ENCODE data around the gene CAPN12. TPM values are rescaled to one million over a fixed set of nuclear protein-coding genes. Genes with fewer than 3 reads are reported as not detected.
A peak's percentile ranks its signal among the peaks of the same experiment; 100 is the strongest.

Gene CAPN12
- total and polyA plus RNA-seq, 4 donors: 0.69 to 2.8 (median 1.8) TPM

DNA sequence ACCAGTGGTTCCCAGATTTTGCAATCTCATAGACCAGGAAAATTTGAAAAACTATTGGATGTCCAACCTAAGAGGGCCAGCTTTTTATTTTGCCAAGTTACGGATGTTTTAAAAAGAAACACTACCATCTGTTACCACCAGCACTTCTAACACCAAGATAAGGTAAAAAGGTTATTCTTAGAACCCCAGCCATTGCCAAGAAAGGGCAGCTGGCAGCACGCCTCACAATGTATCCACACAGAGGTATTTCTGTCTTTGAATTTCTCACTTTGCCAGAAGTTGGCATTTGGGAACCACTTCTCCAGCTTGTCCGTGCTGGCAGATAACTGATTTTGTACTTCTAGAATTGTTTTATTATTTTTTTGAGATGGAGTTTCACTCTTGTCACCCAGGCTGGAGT lies 28.7 kb downstream of the CAPN12 start:
- peaks cover 95% of the 10 kb centered on the region for H3K36me3 ChIP-seq (ENCODE audit: control insufficient read depth, insufficient read depth, low read length)
- peaks cover 52% of the 10 kb centered on the region for H3K4me1 ChIP-seq (ENCODE audit: control insufficient read depth, insufficient read depth, low read length)
- no peaks in the 10 kb centered on the region for H3K9me3 ChIP-seq (ENCODE audit: control insufficient read depth, insufficient read depth, low read length)
- no peak overlapping the region for H3K27ac ChIP-seq (ENCODE audit: low read depth, low read length)
- WGBS (ENCODE audit: insufficient coverage): 88% methylated on average over 1 of the region's 3 CpGs
- no peak for DNase-seq (ENCODE audit: low read depth in 4 of 6, low spot score in 6 of 6)
- no peaks in the 10 kb centered on the region for H3K27me3 ChIP-seq (ENCODE audit: control insufficient read depth, insufficient read depth, low read length)
- no peak overlapping the region for H3K4me3 ChIP-seq (ENCODE audit: low read depth, low read length)

DNA sequence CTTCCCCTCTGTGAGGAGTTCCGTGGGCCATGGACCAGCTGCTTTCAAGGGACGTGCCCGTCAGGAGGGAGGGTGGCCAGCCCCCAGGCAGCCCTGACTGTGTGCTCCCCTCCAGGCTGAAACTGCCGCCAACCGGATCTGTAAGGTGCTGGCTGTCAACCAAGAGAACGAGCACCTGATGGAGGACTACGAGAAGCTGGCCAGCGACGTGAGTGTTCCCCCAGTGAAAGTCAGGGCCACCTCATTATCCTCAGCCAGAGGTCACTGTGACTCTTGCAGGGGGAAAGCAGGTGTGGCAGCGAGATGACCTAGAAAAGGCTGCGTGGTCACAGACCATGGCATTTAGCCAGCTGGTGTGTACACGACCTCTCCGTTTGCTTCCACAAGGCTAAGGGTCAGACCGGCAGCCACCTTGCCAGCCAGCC lies 29.9 kb downstream of the CAPN12 start:
- Histone ChIP-seq H3K36me3 (ENCODE audit: control insufficient read depth, insufficient read depth, low read length) (peaks cover 95% of the 10 kb centered on the region), H3K27ac (ENCODE audit: low read depth, low read length) (no peak overlapping the region), H3K9me3 (ENCODE audit: control insufficient read depth, insufficient read depth, low read length) (no peaks in the 10 kb centered on the region), H3K27me3 (ENCODE audit: control insufficient read depth, insufficient read depth, low read length) (no peaks in the 10 kb centered on the region), H3K4me3 (ENCODE audit: low read depth, low read length) (no peak overlapping the region), H3K4me1 (ENCODE audit: control insufficient read depth, insufficient read depth, low read length) (peaks cover 52% of the 10 kb centered on the region)
- DNase-seq (ENCODE audit: low read depth in 4 of 6, low spot score in 6 of 6): no peak
- 83% methylated on average over 14 of the region's 14 CpGs for WGBS (ENCODE audit: insufficient coverage)

DNA sequence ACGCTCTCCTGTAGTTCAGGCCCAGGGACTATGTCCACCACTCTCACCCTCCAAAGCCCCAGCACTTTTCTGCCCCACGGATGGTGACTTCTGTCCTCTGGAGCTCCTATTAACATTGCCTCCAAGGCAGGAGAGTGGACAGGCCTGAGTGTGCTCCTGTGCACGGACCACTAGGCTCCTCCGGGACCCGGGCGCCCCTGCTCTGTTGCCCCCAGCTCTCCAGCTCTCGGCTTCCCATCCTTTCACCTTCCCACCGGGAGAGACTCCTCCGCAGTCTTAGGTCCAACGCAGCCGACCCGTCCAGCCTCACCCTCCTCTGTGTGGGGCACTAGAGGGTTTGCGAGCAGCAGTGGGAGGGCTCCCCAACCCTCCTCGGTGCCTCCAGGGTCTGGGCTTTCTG lies 30.4 kb downstream of the CAPN12 start:
- Histone ChIP-seq H3K27me3 (ENCODE audit: control insufficient read depth, insufficient read depth, low read length) (no peaks in the 10 kb centered on the region), H3K4me1 (ENCODE audit: control insufficient read depth, insufficient read depth, low read length) (peaks cover 50% of the 10 kb centered on the region), H3K4me3 (ENCODE audit: low read depth, low read length) (no peak overlapping the region), H3K9me3 (ENCODE audit: control insufficient read depth, insufficient read depth, low read length) (no peaks in the 10 kb centered on the region), H3K27ac (ENCODE audit: low read depth, low read length) (no peak overlapping the region), H3K36me3 (ENCODE audit: control insufficient read depth, insufficient read depth, low read length) (peaks cover 95% of the 10 kb centered on the region)
- DNase-seq (ENCODE audit: low read depth in 4 of 6, low spot score in 6 of 6): no peak
- WGBS (ENCODE audit: insufficient coverage): 89% methylated on average over 14 of the region's 14 CpGs

DNA sequence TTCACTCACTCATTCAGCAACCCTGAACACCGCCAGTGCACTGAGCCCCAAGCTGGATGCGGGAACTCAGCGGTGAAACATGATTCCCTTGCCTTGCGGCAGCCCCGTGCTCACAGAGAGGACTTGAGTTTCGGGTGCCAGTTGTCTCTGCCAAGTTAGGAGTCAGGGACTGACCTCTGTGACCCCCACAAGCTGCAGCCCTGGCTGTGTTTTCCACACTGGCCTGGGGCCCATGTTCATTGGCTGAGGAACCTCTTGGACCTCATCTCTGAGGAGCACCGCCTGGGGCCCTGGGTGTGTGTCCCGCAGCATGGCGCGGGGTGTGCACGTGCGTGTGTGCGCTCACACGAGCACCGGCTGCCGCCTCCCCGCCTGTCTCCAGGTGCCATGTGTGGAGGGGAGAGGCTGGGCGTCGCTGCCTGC lies 31.0 kb downstream of the CAPN12 start:
- H3K27me3 ChIP-seq (ENCODE audit: control insufficient read depth, insufficient read depth, low read length): no peaks in the 10 kb centered on the region
- no peaks in the 10 kb centered on the region for H3K9me3 ChIP-seq (ENCODE audit: control insufficient read depth, insufficient read depth, low read length)
- peaks cover 95% of the 10 kb centered on the region for H3K36me3 ChIP-seq (ENCODE audit: control insufficient read depth, insufficient read depth, low read length)
- H3K4me1 ChIP-seq (ENCODE audit: control insufficient read depth, insufficient read depth, low read length): peaks cover 49% of the 10 kb centered on the region
- DNase-seq (ENCODE audit: low read depth in 4 of 6, low spot score in 6 of 6): peak in 1 of 6 donors; percentile 65
- 79% methylated on average over 16 of the region's 19 CpGs for WGBS (ENCODE audit: insufficient coverage)
- no peak overlapping the region for H3K4me3 ChIP-seq (ENCODE audit: low read depth, low read length)
- no peak overlapping the region for H3K27ac ChIP-seq (ENCODE audit: low read depth, low read length)

DNA sequence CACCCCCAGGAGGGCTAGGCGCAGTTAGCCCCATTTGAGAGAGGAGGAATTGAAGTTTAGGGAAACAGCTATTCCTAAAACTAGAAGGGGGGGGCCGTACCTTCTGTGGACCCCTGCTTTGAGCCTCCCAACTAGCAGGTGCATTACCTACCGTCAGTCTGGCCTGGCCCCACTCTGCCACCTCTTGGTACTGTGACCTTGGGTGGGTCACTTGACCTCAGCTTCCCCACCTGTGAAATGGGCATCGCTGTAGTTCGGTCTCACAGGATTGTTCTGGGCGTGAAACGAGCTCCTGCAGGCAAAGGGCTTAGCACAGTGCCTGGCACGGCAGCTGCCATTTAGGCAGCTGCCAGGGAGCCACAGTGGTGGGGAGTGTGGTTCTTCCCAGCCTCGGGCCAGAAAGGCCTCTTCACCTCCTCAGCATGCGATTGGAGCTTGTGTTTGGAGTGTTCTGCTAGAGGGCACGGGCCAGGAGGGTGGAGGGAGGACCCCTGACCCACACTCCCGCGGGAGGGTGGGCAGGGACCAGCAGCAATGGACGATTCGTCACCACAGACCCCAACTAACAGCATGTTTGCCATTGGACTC lies 32.0 kb downstream of the CAPN12 start:
- Histone ChIP-seq H3K9me3 (ENCODE audit: control insufficient read depth, insufficient read depth, low read length) (no peaks in the 10 kb centered on the region), H3K27ac (ENCODE audit: low read depth, low read length) (no peak overlapping the region), H3K4me3 (ENCODE audit: low read depth, low read length) (no peak overlapping the region), H3K27me3 (ENCODE audit: control insufficient read depth, insufficient read depth, low read length) (no peaks in the 10 kb centered on the region), H3K36me3 (ENCODE audit: control insufficient read depth, insufficient read depth, low read length) (peaks cover 95% of the 10 kb centered on the region), H3K4me1 (ENCODE audit: control insufficient read depth, insufficient read depth, low read length) (peaks cover 49% of the 10 kb centered on the region)
- no peak for DNase-seq (ENCODE audit: low read depth in 4 of 6, low spot score in 6 of 6)
- WGBS (ENCODE audit: insufficient coverage): 89% methylated on average over 12 of the region's 15 CpGs

DNA sequence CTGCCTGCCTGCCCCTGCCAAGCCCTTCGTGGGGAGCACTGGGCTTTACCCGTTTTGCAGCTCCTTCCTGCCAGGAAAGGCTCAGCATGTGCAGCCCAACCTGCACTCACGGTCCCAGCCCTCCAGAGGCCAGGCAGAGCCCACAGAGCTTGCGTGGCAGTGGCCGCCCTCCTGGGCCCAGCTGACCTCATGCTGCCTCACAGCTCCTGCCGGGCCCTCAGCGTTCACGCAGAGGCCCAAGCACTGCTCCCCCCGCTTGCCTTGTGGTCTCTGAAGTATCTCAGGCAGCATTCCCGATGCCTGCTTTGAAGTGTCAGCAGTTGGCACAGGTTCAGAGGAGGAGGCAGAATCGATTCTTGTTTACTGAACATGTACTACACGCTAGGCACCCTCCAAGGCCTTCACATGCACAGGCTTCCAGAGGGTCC lies 32.5 kb downstream of the CAPN12 start:
- H3K36me3 ChIP-seq (ENCODE audit: control insufficient read depth, insufficient read depth, low read length): peaks cover 95% of the 10 kb centered on the region
- DNase-seq (ENCODE audit: low read depth in 4 of 6, low spot score in 6 of 6): peak in 1 of 6 donors; percentile 61
- peaks cover 52% of the 10 kb centered on the region for H3K4me1 ChIP-seq (ENCODE audit: control insufficient read depth, insufficient read depth, low read length)
- no peaks in the 10 kb centered on the region for H3K9me3 ChIP-seq (ENCODE audit: control insufficient read depth, insufficient read depth, low read length)
- H3K4me3 ChIP-seq (ENCODE audit: low read depth, low read length): no peak overlapping the region
- no peak overlapping the region for H3K27ac ChIP-seq (ENCODE audit: low read depth, low read length)
- no peaks in the 10 kb centered on the region for H3K27me3 ChIP-seq (ENCODE audit: control insufficient read depth, insufficient read depth, low read length)
- WGBS (ENCODE audit: insufficient coverage): 62% methylated on average over 12 of the region's 12 CpGs

DNA sequence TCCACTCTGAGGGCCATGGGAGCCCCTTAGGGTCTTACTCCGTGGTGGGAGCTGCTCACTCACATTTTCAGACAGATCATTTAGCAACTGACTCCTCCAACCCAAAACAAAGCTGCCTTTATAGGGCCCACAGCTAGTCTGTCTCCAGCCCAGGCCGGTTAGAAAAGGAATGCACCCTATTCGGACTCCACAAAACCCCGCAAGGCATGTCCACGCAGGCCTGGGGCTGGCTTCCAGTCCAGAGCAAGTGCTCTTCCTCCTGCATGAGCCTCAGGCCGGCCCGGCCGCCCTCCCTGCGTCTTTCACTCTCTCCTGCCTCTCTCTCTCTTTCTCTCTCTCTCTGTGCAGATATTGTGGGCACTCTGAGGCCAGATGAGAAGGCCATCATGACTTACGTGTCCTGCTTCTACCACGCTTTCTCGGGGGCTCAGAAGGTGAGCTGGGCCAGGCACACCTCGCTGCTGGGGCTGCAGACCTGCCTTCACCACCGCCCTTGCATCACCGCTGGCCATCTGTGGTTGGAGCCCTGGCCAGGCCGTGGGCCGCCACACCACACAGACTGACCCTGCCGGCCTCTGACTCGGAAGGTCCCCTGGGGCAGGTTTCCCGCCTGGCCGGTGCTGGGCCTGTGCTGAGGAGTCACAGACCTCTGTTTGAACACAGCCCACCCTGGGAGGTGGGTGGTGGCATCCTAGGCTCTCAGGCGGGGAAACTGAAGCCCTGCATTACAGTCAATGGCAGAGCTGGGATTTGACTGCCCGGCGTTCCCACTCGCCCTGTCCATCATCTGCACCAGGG lies 33.1 kb downstream of the CAPN12 start:
- H3K4me3 ChIP-seq (ENCODE audit: low read depth, low read length): no peak overlapping the region
- peaks cover 95% of the 10 kb centered on the region for H3K36me3 ChIP-seq (ENCODE audit: control insufficient read depth, insufficient read depth, low read length)
- H3K9me3 ChIP-seq (ENCODE audit: control insufficient read depth, insufficient read depth, low read length): no peaks in the 10 kb centered on the region
- no peaks in the 10 kb centered on the region for H3K27me3 ChIP-seq (ENCODE audit: control insufficient read depth, insufficient read depth, low read length)
- 76% methylated on average over 25 of the region's 25 CpGs for WGBS (ENCODE audit: insufficient coverage)
- peak overlapping the region; percentile 75 for H3K27ac ChIP-seq (ENCODE audit: low read depth, low read length)
- no peak for DNase-seq (ENCODE audit: low read depth in 4 of 6, low spot score in 6 of 6)
- H3K4me1 ChIP-seq (ENCODE audit: control insufficient read depth, insufficient read depth, low read length): peaks cover 58% of the 10 kb centered on the region

DNA sequence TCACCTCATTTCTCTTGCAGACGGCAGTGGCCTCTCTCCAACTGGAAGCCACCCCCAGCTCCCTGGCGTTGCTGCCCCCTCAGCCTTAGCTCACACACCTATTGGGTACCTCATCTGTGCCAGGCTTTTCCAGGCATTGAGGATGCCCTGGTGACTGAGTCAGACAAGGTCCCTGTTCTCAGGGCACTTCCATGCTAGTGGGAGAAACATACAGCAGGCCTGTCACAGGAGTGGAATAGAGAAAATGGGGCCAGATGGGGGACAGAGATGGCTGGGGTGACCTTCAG lies 33.9 kb downstream of the CAPN12 start:
- H3K4me1 ChIP-seq (ENCODE audit: control insufficient read depth, insufficient read depth, low read length): peaks cover 61% of the 10 kb centered on the region
- H3K27me3 ChIP-seq (ENCODE audit: control insufficient read depth, insufficient read depth, low read length): no peaks in the 10 kb centered on the region
- WGBS (ENCODE audit: insufficient coverage): 75% methylated on average over 2 of the region's 2 CpGs
- H3K36me3 ChIP-seq (ENCODE audit: control insufficient read depth, insufficient read depth, low read length): peaks cover 99% of the 10 kb centered on the region
- H3K4me3 ChIP-seq (ENCODE audit: low read depth, low read length): no peak overlapping the region
- peak overlapping the region; percentile 75 for H3K27ac ChIP-seq (ENCODE audit: low read depth, low read length)
- H3K9me3 ChIP-seq (ENCODE audit: control insufficient read depth, insufficient read depth, low read length): no peaks in the 10 kb centered on the region
- no peak for DNase-seq (ENCODE audit: low read depth in 4 of 6, low spot score in 6 of 6)

DNA sequence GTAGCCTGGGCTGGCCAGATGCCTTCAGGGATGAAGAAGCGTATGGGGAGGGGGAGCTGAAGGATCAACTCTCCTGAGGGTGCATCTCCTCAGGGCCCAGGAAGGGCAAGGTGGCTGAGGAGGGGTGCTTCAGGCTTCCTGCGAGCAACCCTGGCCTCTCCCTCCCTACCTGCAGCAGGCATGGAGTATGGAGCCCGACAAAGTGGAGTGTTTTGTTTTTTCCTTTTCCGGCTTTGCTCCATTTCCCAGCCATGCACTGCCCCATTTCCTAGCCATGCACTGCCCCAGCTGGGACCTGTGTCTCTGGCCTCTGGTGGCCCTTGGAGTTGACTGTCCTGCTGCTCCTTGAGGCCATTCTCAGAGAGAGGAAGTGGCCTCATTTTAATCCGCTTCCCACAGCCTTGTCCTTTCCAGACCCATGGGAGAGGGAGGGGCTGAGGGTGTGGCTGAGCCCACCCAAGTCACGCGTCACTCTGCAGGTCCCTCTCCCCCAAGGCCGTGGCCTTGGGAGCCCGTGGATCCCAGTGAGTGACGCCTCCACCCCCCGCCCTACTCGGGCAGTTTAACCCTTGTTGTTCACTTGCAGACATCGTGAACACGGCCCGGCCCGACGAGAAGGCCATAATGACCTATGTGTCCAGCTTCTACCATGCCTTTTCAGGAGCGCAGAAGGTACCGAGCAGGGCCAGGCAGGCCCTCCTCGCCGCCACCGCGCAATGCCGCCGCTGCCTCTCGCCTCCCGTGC lies 34.4 kb downstream of the CAPN12 start:
- peaks cover 61% of the 10 kb centered on the region for H3K4me1 ChIP-seq (ENCODE audit: control insufficient read depth, insufficient read depth, low read length)
- no peak overlapping the region for H3K4me3 ChIP-seq (ENCODE audit: low read depth, low read length)
- H3K27ac ChIP-seq (ENCODE audit: low read depth, low read length): peak overlapping the region; percentile 75
- DNase-seq (ENCODE audit: low read depth in 4 of 6, low spot score in 6 of 6): no peak
- peaks cover 100% of the 10 kb centered on the region for H3K36me3 ChIP-seq (ENCODE audit: control insufficient read depth, insufficient read depth, low read length)
- H3K9me3 ChIP-seq (ENCODE audit: control insufficient read depth, insufficient read depth, low read length): no peaks in the 10 kb centered on the region
- no peaks in the 10 kb centered on the region for H3K27me3 ChIP-seq (ENCODE audit: control insufficient read depth, insufficient read depth, low read length)
- 82% methylated on average over 25 of the region's 27 CpGs for WGBS (ENCODE audit: insufficient coverage)

Data from spinal cord (tissue), 10 donors.